ENCODE results near the gene DLG5.

DLG5 gene

DNA sequence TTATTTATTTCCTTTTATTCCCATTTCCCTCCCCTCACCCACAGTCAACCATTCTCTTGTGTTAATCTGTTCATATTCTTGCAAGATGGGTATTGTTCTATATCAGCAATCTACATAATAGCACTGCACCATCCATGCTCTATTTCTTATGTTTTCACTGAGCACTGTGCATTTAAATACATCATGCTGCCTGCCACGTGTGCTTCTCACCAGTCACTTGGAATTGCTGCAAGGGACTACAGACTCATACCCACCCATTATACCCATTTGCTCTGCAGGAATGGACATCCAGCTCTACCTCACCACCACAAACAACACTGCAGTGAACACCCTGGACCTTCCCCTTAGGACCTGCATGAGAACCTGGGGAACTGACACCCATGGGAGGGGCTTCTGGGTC lies 20.8 kb downstream of the DLG5 start:
- TF ChIP-seq, protein P1, sequence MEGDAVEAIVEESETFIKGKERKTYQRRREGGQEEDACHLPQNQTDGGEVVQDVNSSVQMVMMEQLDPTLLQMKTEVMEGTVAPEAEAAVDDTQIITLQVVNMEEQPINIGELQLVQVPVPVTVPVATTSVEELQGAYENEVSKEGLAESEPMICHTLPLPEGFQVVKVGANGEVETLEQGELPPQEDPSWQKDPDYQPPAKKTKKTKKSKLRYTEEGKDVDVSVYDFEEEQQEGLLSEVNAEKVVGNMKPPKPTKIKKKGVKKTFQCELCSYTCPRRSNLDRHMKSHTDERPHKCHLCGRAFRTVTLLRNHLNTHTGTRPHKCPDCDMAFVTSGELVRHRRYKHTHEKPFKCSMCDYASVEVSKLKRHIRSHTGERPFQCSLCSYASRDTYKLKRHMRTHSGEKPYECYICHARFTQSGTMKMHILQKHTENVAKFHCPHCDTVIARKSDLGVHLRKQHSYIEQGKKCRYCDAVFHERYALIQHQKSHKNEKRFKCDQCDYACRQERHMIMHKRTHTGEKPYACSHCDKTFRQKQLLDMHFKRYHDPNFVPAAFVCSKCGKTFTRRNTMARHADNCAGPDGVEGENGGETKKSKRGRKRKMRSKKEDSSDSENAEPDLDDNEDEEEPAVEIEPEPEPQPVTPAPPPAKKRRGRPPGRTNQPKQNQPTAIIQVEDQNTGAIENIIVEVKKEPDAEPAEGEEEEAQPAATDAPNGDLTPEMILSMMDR (conservative IDR thresholded peaks at IDR 0.05): no peak
- no peak overlapping the region for H3K27ac ChIP-seq

DNA sequence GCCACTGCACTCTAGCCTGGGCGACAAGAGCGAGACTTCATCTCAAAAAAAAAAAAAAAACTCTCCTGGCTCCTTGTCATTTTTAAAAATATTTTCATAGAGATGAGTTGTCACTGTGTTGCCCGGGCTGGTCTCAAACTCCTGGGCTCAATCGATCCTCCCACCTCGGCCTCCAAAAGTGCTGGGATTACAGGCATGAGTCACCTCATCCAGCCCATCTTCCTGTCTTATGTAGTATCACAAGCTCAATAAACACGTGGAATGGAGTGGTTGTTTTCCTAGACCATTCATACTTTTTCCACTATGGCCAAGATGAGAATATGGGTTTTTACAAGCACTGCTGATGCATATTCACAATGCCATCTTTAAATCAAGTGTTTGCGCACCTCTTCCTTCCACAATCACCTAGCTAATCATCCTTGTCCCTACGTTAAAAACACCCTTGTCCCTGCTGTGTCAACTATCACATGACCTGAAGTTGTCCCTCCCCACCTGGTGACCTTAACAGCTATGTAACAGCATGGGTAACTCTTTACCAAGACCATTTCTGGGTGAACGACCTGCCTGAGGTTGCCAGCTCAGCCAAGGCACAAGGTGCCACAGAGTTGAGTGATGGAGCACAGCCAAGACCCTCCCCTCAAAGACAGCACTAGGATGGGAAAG lies 21.3 kb downstream of the DLG5 start:
- H3K27ac ChIP-seq: no peak overlapping the region
- TF ChIP-seq, protein P1 (conservative IDR thresholded peaks at IDR 0.05): no peak

DNA sequence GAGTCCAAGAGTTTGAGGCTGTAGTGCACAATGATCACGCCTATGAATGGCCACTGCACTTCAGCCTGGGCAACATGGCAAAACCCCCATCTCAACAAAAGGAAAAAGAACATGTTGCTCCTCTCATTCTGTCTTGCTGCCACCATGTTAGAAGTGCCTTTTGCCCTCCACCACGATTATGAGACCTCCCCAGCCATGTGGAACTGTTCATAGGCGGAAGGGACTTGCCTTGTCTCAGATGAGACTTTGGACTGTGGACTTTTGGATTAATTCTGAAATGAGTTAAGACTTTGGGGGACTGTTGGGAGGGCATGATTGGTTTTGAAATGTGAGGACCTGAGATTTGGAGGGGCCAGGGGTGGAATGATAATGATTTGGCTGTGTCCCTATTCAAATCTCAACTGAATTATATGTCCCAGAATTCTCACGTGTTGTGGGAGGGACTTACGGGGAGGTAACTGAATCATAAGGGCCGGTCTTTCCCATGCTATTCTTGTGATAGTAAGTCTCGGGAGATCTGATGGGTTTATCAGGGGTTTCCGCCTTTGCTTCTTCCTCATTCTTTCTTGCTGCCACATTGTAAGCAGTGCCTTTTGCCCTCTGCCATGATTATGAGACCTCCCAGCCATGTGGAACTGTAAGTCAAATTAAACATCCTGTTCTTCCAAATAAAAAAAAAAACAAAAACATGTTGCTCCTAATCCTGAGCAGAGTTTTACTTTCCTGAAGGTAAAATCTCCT lies 22.3 kb downstream of the DLG5 start:
- TF ChIP-seq, protein P1 (conservative IDR thresholded peaks at IDR 0.05): no peak
- no peak overlapping the region for H3K27ac ChIP-seq

DNA sequence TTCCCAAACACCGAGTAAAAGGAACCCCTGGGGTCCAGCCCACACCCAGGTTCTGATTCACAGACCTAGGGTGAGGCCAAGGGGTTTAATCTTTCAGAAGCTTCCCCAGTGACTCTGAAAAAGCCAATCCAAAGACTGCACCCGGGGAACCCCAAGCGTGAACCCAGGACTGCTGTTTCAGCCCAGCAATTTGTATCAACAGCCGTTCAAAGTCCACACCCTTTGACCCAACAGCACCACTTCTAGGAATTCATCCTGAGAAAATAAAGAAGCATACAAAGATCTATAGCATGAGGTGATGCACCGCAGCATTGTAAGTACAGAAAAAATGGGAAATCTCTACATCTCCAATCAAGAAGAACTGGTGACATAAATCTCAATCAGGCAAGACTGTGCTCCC lies 24.4 kb downstream of the DLG5 start:
- H3K27ac ChIP-seq: no peak overlapping the region
- TF ChIP-seq, protein P1 (conservative IDR thresholded peaks at IDR 0.05): no peak

DNA sequence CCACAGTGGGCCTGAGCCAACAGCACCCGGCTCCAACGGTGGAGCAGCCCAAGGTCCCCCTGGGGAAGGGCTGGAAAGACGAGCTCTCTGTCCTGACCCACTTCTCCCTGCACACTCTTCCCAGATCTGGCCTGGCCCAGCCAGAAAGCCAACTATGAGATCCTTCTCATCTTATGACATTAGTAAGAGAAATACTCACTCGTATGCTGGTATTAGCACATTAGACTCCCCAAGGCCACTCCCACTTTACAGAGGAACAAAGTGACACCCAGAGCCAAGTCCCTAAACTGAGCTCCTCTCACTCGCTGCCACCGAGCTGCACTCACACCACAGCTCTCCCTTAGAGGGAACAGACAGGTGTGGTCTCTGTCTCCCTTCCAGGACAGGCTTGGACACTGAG lies 24.8 kb downstream of the DLG5 start:
- TF ChIP-seq, protein P1 (conservative IDR thresholded peaks at IDR 0.05): no peak
- no peak overlapping the region for H3K27ac ChIP-seq

DNA sequence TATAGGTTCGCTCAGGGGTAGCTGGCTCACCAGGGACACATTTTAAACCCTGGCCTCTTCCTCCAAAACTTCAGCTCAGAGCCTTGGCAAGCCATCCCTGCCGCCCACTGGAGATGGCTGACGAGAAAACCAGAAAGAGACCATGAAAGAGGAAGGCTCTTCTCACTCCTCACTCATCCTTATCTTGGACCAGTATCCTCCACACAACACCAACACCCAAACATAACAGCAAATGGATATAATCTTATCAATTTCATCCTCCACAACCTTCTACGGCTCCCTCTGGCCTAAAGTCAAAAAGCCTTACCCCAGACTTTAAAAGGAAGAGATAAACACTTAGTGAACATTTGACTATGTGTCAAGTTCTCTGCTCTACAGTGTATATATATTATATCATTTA lies 26.9 kb downstream of the DLG5 start:
- TF ChIP-seq, protein P1 (conservative IDR thresholded peaks at IDR 0.05): no peak
- H3K27ac ChIP-seq: no peak overlapping the region

DNA sequence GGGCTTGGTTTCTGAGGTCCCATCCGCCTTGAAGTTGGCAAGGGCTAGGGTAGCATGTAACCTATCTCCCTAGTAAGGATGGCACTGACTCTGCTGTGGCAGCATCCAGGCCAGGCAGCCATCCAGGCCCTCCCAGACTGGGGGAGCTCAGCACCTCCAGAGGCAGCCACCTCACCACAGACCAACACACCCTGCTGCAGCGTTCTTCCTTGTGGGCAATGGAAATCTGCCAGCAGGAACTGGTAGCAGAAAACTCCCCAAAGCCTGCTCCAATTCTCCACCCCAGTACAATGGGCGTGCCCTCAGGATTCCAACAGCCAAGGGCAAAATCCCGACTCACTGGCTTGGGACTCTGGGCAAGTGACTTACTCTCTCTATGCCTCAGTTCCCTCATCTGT lies 27.5 kb downstream of the DLG5 start:
- H3K27ac ChIP-seq: no peak overlapping the region
- TF ChIP-seq, protein P1 (conservative IDR thresholded peaks at IDR 0.05): no peak
